ENCODE data around the gene RASGRP4.

The RASGRP4 gene

DNA sequence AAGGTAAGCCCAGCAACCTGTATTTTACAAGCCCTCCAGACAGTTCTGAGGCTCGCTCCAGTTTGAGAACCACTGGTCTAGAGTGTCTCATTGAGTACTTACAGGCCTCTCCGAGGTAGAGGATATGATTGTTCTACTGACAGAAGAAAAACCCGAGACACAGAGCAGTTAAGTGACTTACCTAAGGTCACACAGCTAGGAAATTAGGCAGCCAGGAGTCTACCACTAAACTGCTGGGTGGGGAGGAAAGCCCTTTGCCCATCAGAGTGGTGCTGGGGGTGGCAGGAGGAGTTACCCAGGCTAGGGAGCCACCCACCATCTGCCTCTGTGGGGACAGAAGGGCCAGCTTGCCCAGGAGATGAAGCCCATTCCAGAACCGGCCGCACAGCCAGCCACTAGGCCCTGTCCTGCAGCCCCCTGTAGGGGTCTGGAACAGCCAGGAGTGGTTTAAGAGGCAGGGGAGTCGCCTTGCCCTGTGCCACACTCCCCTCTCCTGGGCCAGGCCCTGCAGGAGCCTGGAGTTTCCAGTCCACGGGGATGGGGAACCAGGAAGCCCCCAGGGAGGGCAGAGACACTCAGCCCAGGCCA is 703 bp downstream of the RASGRP4 start:
- no peaks in the 10 kb centered on the region for H3K27me3 ChIP-seq (ENCODE audit: insufficient read depth, poor library complexity, severe bottlenecking)
- ATAC-seq (ENCODE audit: low read depth) (no peak), DNase-seq (ENCODE audit: low spot score) (no peak)
- H3K36me3 ChIP-seq (ENCODE audit: low read depth), result no peaks in the 10 kb centered on the region
- no peak overlapping the region for H3K27ac ChIP-seq (ENCODE audit: poor library complexity, severe bottlenecking)
- H3K4me1 ChIP-seq (ENCODE audit: insufficient read depth, poor library complexity, severe bottlenecking), result no peaks in the 10 kb centered on the region
- TF ChIP-seq, protein P1, sequence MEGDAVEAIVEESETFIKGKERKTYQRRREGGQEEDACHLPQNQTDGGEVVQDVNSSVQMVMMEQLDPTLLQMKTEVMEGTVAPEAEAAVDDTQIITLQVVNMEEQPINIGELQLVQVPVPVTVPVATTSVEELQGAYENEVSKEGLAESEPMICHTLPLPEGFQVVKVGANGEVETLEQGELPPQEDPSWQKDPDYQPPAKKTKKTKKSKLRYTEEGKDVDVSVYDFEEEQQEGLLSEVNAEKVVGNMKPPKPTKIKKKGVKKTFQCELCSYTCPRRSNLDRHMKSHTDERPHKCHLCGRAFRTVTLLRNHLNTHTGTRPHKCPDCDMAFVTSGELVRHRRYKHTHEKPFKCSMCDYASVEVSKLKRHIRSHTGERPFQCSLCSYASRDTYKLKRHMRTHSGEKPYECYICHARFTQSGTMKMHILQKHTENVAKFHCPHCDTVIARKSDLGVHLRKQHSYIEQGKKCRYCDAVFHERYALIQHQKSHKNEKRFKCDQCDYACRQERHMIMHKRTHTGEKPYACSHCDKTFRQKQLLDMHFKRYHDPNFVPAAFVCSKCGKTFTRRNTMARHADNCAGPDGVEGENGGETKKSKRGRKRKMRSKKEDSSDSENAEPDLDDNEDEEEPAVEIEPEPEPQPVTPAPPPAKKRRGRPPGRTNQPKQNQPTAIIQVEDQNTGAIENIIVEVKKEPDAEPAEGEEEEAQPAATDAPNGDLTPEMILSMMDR (IDR thresholded peaks at IDR 0.05; ENCODE audit: poor library complexity, severe bottlenecking), result no peak
- H3K4me3 ChIP-seq (ENCODE audit: severe bottlenecking), result no peak overlapping the region
- no peaks in the 10 kb centered on the region for H3K9me3 ChIP-seq (ENCODE audit: severe bottlenecking)

DNA sequence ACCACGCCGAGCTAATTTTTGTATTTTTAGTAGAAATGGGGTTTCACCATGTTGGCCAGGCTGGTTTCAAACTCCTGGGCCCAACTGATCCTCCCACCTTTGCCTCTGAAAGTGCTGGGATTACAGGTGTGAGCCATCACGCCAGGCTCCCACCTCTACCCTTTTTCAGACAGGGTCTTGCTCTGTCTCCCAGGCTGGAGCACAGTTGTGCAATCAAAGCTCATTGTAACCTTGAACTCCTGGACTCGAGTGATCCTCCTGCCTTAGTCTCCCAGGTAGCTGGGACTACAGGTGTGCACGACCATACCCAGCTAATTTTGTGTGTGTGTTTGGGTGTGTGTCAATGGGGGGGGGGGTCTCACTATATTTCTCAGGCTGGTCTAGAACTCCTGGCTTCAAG is 1.7 kb downstream of the RASGRP4 start:
- Histone ChIP-seq H3K9me3 (ENCODE audit: severe bottlenecking) (no peaks in the 10 kb centered on the region), H3K27ac (ENCODE audit: poor library complexity, severe bottlenecking) (no peak overlapping the region), H3K27me3 (ENCODE audit: insufficient read depth, poor library complexity, severe bottlenecking) (no peaks in the 10 kb centered on the region), H3K4me1 (ENCODE audit: insufficient read depth, poor library complexity, severe bottlenecking) (no peaks in the 10 kb centered on the region), H3K36me3 (ENCODE audit: low read depth) (no peaks in the 10 kb centered on the region), H3K4me3 (ENCODE audit: severe bottlenecking) (no peak overlapping the region)
- TF ChIP-seq, protein P1 (IDR thresholded peaks at IDR 0.05; ENCODE audit: poor library complexity, severe bottlenecking), result no peak
- DNase-seq (ENCODE audit: low spot score) (no peak), ATAC-seq (ENCODE audit: low read depth) (no peak)

DNA sequence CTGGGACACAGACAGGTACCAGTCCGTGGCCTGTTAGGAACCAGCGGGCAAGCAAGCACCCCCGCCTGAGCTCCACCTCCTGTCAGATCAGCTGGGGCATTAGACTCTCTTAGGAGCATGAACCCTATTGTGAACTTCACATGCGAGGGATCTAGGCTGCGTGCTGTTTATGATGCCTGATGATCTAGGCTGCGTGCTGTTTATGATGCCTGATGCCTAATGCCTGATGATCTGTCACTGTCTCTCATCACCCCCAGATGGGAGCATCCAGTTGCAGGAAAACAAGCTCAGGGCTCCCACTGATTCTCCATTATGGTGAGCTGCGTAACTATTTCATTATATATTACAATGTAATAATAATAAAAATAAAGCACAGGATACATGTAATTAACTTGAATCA is 3.6 kb downstream of the RASGRP4 start:
- no peaks in the 10 kb centered on the region for H3K27me3 ChIP-seq (ENCODE audit: insufficient read depth, poor library complexity, severe bottlenecking)
- no peaks in the 10 kb centered on the region for H3K9me3 ChIP-seq (ENCODE audit: severe bottlenecking)
- DNase-seq (ENCODE audit: low spot score) (no peak), ATAC-seq (ENCODE audit: low read depth) (no peak)
- no peak overlapping the region for H3K27ac ChIP-seq (ENCODE audit: poor library complexity, severe bottlenecking)
- H3K4me1 ChIP-seq (ENCODE audit: insufficient read depth, poor library complexity, severe bottlenecking), result no peaks in the 10 kb centered on the region
- no peaks in the 10 kb centered on the region for H3K36me3 ChIP-seq (ENCODE audit: low read depth)
- TF ChIP-seq, protein P1 (IDR thresholded peaks at IDR 0.05; ENCODE audit: poor library complexity, severe bottlenecking), result no peak
- no peak overlapping the region for H3K4me3 ChIP-seq (ENCODE audit: severe bottlenecking)

DNA sequence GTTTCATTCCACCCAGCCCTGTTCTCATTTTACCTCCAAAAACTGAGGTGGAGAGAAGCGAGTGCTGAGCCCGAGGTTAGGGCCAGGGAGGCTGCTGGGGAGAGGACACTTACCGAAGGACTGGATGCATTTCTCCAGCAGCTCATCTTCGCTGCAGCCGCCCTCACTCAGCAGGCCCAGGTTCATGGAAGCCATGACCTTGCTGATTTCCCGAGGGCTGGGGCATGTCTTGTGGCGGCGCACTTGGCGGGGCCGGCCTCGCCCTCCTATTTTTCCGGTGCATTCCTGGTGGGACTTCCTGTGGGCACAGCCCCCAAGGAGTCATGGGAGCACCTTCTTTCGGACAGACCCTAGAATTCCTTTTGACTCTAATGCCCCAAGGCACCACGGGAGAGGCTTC is 4.2 kb downstream of the RASGRP4 start:
- Histone ChIP-seq H3K9me3 (ENCODE audit: severe bottlenecking) (no peaks in the 10 kb centered on the region), H3K27ac (ENCODE audit: poor library complexity, severe bottlenecking) (no peak overlapping the region), H3K4me3 (ENCODE audit: severe bottlenecking) (no peak overlapping the region), H3K36me3 (ENCODE audit: low read depth) (no peaks in the 10 kb centered on the region), H3K27me3 (ENCODE audit: insufficient read depth, poor library complexity, severe bottlenecking) (no peaks in the 10 kb centered on the region), H3K4me1 (ENCODE audit: insufficient read depth, poor library complexity, severe bottlenecking) (no peaks in the 10 kb centered on the region)
- TF ChIP-seq, protein P1 (IDR thresholded peaks at IDR 0.05; ENCODE audit: poor library complexity, severe bottlenecking), result no peak
- ATAC-seq (ENCODE audit: low read depth) (no peak), DNase-seq (ENCODE audit: low spot score) (no peak)

DNA sequence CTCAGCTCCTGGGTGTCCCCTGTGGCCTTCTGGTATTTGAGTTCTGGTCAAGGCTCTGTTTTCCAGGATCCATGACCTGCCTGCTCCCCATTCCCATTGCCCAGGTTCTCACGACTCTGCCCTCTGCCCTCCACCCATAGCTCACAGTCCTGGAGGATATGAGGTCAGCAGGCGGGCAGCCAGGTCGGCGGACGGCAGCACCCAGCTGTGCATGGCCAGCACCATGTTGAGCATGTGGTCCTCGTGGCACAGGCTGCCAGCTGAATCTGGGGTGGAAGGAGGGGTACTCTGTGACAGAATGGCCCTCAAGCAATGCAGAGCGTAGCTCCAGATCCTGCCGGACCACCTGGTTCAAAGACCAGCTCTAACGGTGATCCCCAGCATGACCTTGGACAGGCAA is 5.1 kb downstream of the RASGRP4 start:
- TF ChIP-seq, protein P1 (IDR thresholded peaks at IDR 0.05; ENCODE audit: poor library complexity, severe bottlenecking), result no peak
- Histone ChIP-seq H3K36me3 (ENCODE audit: low read depth) (no peaks in the 10 kb centered on the region), H3K4me1 (ENCODE audit: insufficient read depth, poor library complexity, severe bottlenecking) (no peaks in the 10 kb centered on the region), H3K9me3 (ENCODE audit: severe bottlenecking) (no peaks in the 10 kb centered on the region), H3K27ac (ENCODE audit: poor library complexity, severe bottlenecking) (no peak overlapping the region), H3K4me3 (ENCODE audit: severe bottlenecking) (no peak overlapping the region), H3K27me3 (ENCODE audit: insufficient read depth, poor library complexity, severe bottlenecking) (no peaks in the 10 kb centered on the region)
- no peak for DNase-seq (ENCODE audit: low spot score)
- ATAC-seq (ENCODE audit: low read depth), result no peak
